HepG2 (cell line): ENCODE results near the gene CORO1C. TPM values are rescaled to one million over a fixed set of nuclear protein-coding genes. Genes with fewer than 3 reads are reported as not detected.

Experiments
- ASH2L ChIP-seq: fragments of 300-600, 200-600 bp; sonication (generic); IDR thresholded peaks from 2 replicates; pipeline ENCODE4 v1.7.0; 2017; ENCODE audit warnings: low read depth, mild to moderate bottlenecking, moderate library complexity, mixed read lengths, low read length; ENCODE audit not compliant: insufficient read length
- CHD4 ChIP-seq: fragments of 200-600 bp; sonication (generic); IDR thresholded peaks from 2 replicates; pipeline ENCODE4 v1.7.0; 2017; ENCODE audit warnings: mild to moderate bottlenecking, low read length, borderline replicate concordance
- EP300 ChIP-seq, 3 experiments: sonication (generic) in 1 of 3; formaldehyde crosslinking in 1 of 3; IDR thresholded peaks; 2 replicates each; pipeline versions ENCODE4 v1.5.1 to v1.6.1; 2011 to 2020; ENCODE audit warnings: low read depth in 2 of 3, low read length in 2 of 3, borderline replicate concordance in 1 of 3, improper control_type of control experiment in 1 of 3, mild to moderate bottlenecking in 1 of 3, missing genetic modification reagents in 1 of 3, moderate library complexity in 1 of 3
- GABPB1 ChIP-seq: IDR thresholded peaks from 2 replicates; pipeline ENCODE4 v1.6.1; 2016; ENCODE audit warnings: mild to moderate bottlenecking, missing genetic modification reagents, moderate library complexity, missing compliant biosample characterization
- HINFP ChIP-seq: sonication (generic); formaldehyde crosslinking; IDR thresholded peaks from 2 replicates; pipeline ENCODE4 v1.4.0; 2020; ENCODE audit warnings: low read depth, mild to moderate bottlenecking, missing genetic modification reagents
- MLLT10 ChIP-seq: sonication (generic); formaldehyde crosslinking; IDR thresholded peaks from 2 replicates; pipeline ENCODE4 v1.4.0; 2020; ENCODE audit warnings: missing genetic modification reagents
- NR2F1 ChIP-seq, 2 experiments: fragments of 450-650 bp in 1 of 2; formaldehyde crosslinking in 1 of 2; IDR thresholded peaks; 2 replicates each; pipeline versions ENCODE4 v1.5.0 to v1.6.1; 2016 to 2020; ENCODE audit warnings: mild to moderate bottlenecking in 1 of 2, missing compliant biosample characterization in 1 of 2, missing genetic modification reagents in 1 of 2, moderate library complexity in 1 of 2
- PPARG ChIP-seq: conservative IDR thresholded peaks from 2 replicates; pipeline ENCODE4 v1.6.1; 2016; ENCODE audit warnings: missing biosample characterization, missing genetic modification reagents
- SOX6 ChIP-seq, 2 experiments: fragments of 450-650 bp in 1 of 2; sonication (generic) in 1 of 2; formaldehyde crosslinking in 1 of 2; IDR thresholded peaks; 2 replicates each; pipeline versions ENCODE4 v1.4.0 to v1.6.1; 2017 to 2020; ENCODE audit warnings: antibody characterized with exemption in 1 of 2, mild to moderate bottlenecking in 1 of 2, missing genetic modification reagents in 1 of 2
- THAP7 ChIP-seq: sonication (generic); formaldehyde crosslinking; IDR thresholded peaks from 2 replicates; pipeline ENCODE4 v1.8.1; 2023; ENCODE audit warnings: mild to moderate bottlenecking, missing genetic modification reagents
- TRAFD1 ChIP-seq: sonication (generic); formaldehyde crosslinking; IDR thresholded peaks from 2 replicates; pipeline ENCODE4 v1.5.1; 2020; ENCODE audit warnings: missing genetic modification reagents, mild to moderate bottlenecking, borderline replicate concordance
- YEATS2 ChIP-seq: sonication (generic); formaldehyde crosslinking; IDR thresholded peaks from 2 replicates; pipeline ENCODE4 v1.4.0; 2020; ENCODE audit warnings: missing genetic modification reagents, borderline replicate concordance
- ZBTB38 ChIP-seq: sonication (generic); formaldehyde crosslinking; IDR thresholded peaks from 2 replicates; pipeline ENCODE4 v1.5.1; 2020; ENCODE audit warnings: mild to moderate bottlenecking, missing genetic modification reagents
- ZNF207 ChIP-seq: fragments of 450-650 bp; IDR thresholded peaks from 2 replicates; pipeline ENCODE4 v1.6.1; 2016; ENCODE audit warnings: antibody characterized with exemption, borderline replicate concordance
- ZNF225 ChIP-seq: sonication (generic); formaldehyde crosslinking; IDR thresholded peaks from 2 replicates; pipeline ENCODE4 v1.4.0; 2020; ENCODE audit warnings: mild to moderate bottlenecking, missing genetic modification reagents
- ZNF431 ChIP-seq: sonication (generic); formaldehyde crosslinking; IDR thresholded peaks from 2 replicates; pipeline ENCODE4 v1.9.0; 2022; ENCODE audit warnings: missing genetic modification reagents, low read depth, mild to moderate bottlenecking, borderline replicate concordance
- ZZZ3 ChIP-seq: sonication (generic); formaldehyde crosslinking; IDR thresholded peaks from 2 replicates; pipeline ENCODE4 v1.4.0; 2020; ENCODE audit warnings: missing genetic modification reagents, mild to moderate bottlenecking, borderline replicate concordance
- polyA plus RNA-seq, 8 experiments: library from polyadenylated mRNA; depleted of rRNA in 3 of 8; stranded (reverse) in 7 of 8; unstranded in 1 of 8; fragments of >200 nt; fragmentation: Illumina TruSeq in 4 of 8; extraction: Trizol in 4 of 8; gene quantifications; 2 replicates each; pipeline versions ENCODE4 v1.2.1 to v1.2.3, GENCODE V29; 2011 to 2016; ENCODE audit warnings: low read depth in 4 of 8, missing spikeins in 1 of 8, mixed read lengths in 1 of 8; ENCODE audit not compliant: insufficient read depth in 1 of 8
- total RNA-seq, 5 experiments: library from RNA; depleted of rRNA; stranded (reverse); fragments of >200 nt; fragmentation: Illumina TruSeq; extraction: Trizol; gene quantifications; 2 replicates each; pipeline ENCODE4 v1.2.3, GENCODE V29; 2016; ENCODE audit warnings: low read depth in 1 of 5
- TF ChIP-seq, protein P1 (sequence below): sonication (generic); formaldehyde crosslinking; IDR thresholded peaks from 2 replicates; pipeline ENCODE4 v1.4.0; 2020; ENCODE audit warnings: mild to moderate bottlenecking, missing genetic modification reagents
- TF ChIP-seq, protein P2 (sequence below): sonication (generic); formaldehyde crosslinking; IDR thresholded peaks from 2 replicates; pipeline ENCODE4 v1.8.1; 2023; ENCODE audit warnings: mild to moderate bottlenecking, missing genetic modification reagents

The CORO1C gene
- total and polyA plus RNA-seq, 2 of the 13 experiments (the other 11 are each of a cell fraction or from before 2014, with no cell fraction given) = 73.7 to 131 TPM

- TF ChIP-seq, protein P1, sequence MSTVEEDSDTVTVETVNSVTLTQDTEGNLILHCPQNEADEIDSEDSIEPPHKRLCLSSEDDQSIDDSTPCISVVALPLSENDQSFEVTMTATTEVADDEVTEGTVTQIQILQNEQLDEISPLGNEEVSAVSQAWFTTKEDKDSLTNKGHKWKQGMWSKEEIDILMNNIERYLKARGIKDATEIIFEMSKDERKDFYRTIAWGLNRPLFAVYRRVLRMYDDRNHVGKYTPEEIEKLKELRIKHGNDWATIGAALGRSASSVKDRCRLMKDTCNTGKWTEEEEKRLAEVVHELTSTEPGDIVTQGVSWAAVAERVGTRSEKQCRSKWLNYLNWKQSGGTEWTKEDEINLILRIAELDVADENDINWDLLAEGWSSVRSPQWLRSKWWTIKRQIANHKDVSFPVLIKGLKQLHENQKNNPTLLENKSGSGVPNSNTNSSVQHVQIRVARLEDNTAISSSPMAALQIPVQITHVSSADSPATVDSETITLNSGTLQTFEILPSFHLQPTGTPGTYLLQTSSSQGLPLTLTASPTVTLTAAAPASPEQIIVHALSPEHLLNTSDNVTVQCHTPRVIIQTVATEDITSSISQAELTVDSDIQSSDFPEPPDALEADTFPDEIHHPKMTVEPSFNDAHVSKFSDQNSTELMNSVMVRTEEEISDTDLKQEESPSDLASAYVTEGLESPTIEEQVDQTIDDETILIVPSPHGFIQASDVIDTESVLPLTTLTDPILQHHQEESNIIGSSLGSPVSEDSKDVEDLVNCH (CRISPR knock-in tag) = no peak
- peak; percentile 71 for TF ChIP-seq ASH2L
- TF ChIP-seq ZNF207 = no peak
- TF ChIP-seq ZNF431 (CRISPR knock-in tag) = no peak
- TF ChIP-seq EP300 (IDR thresholded peaks at IDR 0.05; ENCODE audit: low read depth in 2 of 2, low read length in 2 of 2) = peak in 1 of 2 experiments; percentile 45; a peak in 1 of 4 replicates
- no peak for TF ChIP-seq EP300 (CRISPR knock-in tag; IDR thresholded peaks at IDR 0.05; ENCODE audit: borderline replicate concordance)
- no peak for TF ChIP-seq MLLT10 (CRISPR knock-in tag)
- TF ChIP-seq PPARG = peak; percentile 56; the same call in 1 of the 2 replicates
- TF ChIP-seq YEATS2 (CRISPR knock-in tag) = peak; percentile 39; the same call in 1 of the 2 replicates
- TF ChIP-seq THAP7 (CRISPR knock-in tag) = no peak; the same call in 1 of the 2 replicates
- TF ChIP-seq SOX6 (IDR thresholded peaks at IDR 0.05) = no peak
- TF ChIP-seq SOX6 (CRISPR knock-in tag; IDR thresholded peaks at IDR 0.05) = peak; percentile 71
- no peak for TF ChIP-seq ZZZ3 (CRISPR knock-in tag)
- TF ChIP-seq, protein P2, sequence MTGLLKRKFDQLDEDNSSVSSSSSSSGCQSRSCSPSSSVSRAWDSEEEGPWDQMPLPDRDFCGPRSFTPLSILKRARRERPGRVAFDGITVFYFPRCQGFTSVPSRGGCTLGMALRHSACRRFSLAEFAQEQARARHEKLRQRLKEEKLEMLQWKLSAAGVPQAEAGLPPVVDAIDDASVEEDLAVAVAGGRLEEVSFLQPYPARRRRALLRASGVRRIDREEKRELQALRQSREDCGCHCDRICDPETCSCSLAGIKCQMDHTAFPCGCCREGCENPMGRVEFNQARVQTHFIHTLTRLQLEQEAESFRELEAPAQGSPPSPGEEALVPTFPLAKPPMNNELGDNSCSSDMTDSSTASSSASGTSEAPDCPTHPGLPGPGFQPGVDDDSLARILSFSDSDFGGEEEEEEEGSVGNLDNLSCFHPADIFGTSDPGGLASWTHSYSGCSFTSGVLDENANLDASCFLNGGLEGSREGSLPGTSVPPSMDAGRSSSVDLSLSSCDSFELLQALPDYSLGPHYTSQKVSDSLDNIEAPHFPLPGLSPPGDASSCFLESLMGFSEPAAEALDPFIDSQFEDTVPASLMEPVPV (CRISPR knock-in tag) = no peak
- TF ChIP-seq TRAFD1 (CRISPR knock-in tag) = no peak
- TF ChIP-seq CHD4 = peak; percentile 79; the same call in 1 of the 2 replicates
- TF ChIP-seq ZBTB38 = no peak
- TF ChIP-seq GABPB1 = no peak; the same call in 1 of the 2 replicates
- TF ChIP-seq NR2F1 (CRISPR knock-in tag; IDR thresholded peaks at IDR 0.05) = no peak
- no peak for TF ChIP-seq ZNF225 (CRISPR knock-in tag)
- no peak for TF ChIP-seq HINFP (CRISPR knock-in tag)
These were observed 3.0 kb upstream of the CORO1C start (continued) for GRCh38 chr12:108734200-108734906.
